ENCODE results near the gene MRPL52.

GRCh38 chr14:22837114-22837749 is 7.5 kb downstream of the MRPL52 start:
- TF ChIP-seq YY1 (IDR thresholded peaks at IDR 0.05; ENCODE audit: insufficient read depth, insufficient read length): no peak
- TF ChIP-seq SUZ12 (IDR thresholded peaks at IDR 0.05; ENCODE audit: extremely low read depth, insufficient read depth, insufficient read length): no peak
- TF ChIP-seq ZNF274 (IDR thresholded peaks at IDR 0.05; ENCODE audit: low read depth, low read length): no peak
